Panc1 (cell line): ENCODE data around the gene NECAB2. TPM values are rescaled to one million over a fixed set of nuclear protein-coding genes. Genes with fewer than 3 reads are reported as not detected.

ENCODE experiments used
- ATAC-seq: fragments of 200-7000 bp; cut with Tn5 transposase; 2 replicates; pipeline ENCODE4 v1.9.1; 2020; ENCODE audit warnings: mild to moderate bottlenecking, moderate library complexity
- BruUV-seq: library from RNA; stranded (reverse); fragments of 400-500 nt; replicated peaks from 2 replicates; lab custom pipeline; 2021; lab: Mats Ljungman, UMichigan
- CTCF ChIA-PET: fragments of 300-600 bp; sonication (Branson Sonifier 250); formaldehyde crosslinking; loops from one replicate; lab custom pipeline; 2022; ENCODE audit warnings: antibody characterized with exemption; lab: Charles Lee
- POLR2A ChIA-PET: fragments of 300-600 bp; sonication (Branson Sonifier 250); formaldehyde crosslinking; loops from one replicate; lab custom pipeline; 2022; ENCODE audit warnings: antibody characterized with exemption; lab: Charles Lee
- DNase-seq: peaks from one replicate; pipeline ENCODE4 v3.0.0-alpha.2; 2010; ENCODE audit warnings: low read depth, low spot score
- H3K27ac ChIP-seq: 2 replicates; pipeline ENCODE4 v1.5.1; 2011; ENCODE audit warnings: mild to moderate bottlenecking, low read length, inconsistent platforms
- H3K27me3 ChIP-seq: fragments of 200-500 bp; sonication (Bioruptor generic); 2 replicates; pipeline ENCODE4 v1.6.0; 2014; ENCODE audit warnings: low read length, inconsistent platforms; ENCODE audit not compliant: control insufficient read depth, insufficient read depth
- H3K36me3 ChIP-seq: fragments of 200-500 bp; sonication (Bioruptor generic); 2 replicates; pipeline ENCODE4 v1.5.1; 2014; ENCODE audit warnings: inconsistent platforms, mild to moderate bottlenecking, low read length, moderate library complexity; ENCODE audit not compliant: control insufficient read depth, insufficient read depth
- H3K4me1 ChIP-seq: 2 replicates; pipeline ENCODE4 v1.5.1; 2011; ENCODE audit warnings: inconsistent platforms, mild to moderate bottlenecking, low read length, moderate library complexity; ENCODE audit not compliant: control insufficient read depth, insufficient read depth
- H3K4me3 ChIP-seq, 2 experiments: 2 replicates each; pipeline ENCODE4 v1.5.1; 2011 to 2012; ENCODE audit warnings: low read depth in 2 of 2, low read length in 2 of 2, mild to moderate bottlenecking in 2 of 2, inconsistent platforms in 1 of 2, moderate library complexity in 1 of 2
- H3K9me3 ChIP-seq: fragments of 200-500 bp; sonication (Bioruptor generic); 2 replicates; pipeline ENCODE4 v1.5.1; 2014; ENCODE audit warnings: low read depth, mild to moderate bottlenecking, inconsistent platforms, low read length, moderate library complexity; ENCODE audit not compliant: control insufficient read depth, insufficient read depth
- CTCF ChIP-seq: fragments of 450-650 bp; IDR thresholded peaks from 2 replicates; pipeline ENCODE4 v1.5.1; 2017; ENCODE audit warnings: mild to moderate bottlenecking
- POLR2AphosphoS5 ChIP-seq: IDR thresholded peaks from 2 replicates; pipeline ENCODE4 v1.6.1; 2012; ENCODE audit warnings: mild to moderate bottlenecking, low read depth, low read length, moderate library complexity
- SIN3A ChIP-seq: IDR thresholded peaks from 2 replicates; pipeline ENCODE4 v1.6.1; 2012; ENCODE audit warnings: low read depth, mild to moderate bottlenecking, low read length, moderate library complexity, borderline replicate concordance; ENCODE audit not compliant: insufficient read depth
- TCF7L2 ChIP-seq: IDR thresholded peaks from 2 replicates; pipeline ENCODE4 v1.6.1; 2011; ENCODE audit warnings: mild to moderate bottlenecking, low read depth, low read length, inconsistent platforms
- in situ Hi-C: cut with HindIII; loops from 2 replicates; pipeline ENCODE4 v1.10.0; 2016; ENCODE audit warnings: low sequenced_read_pairs, low pct_unique_long_range_greater_than_20kb
- intact Hi-C: fragments of 100-400 bp; cut with micrococcal nuclease; formaldehyde crosslinking; loops from one replicate; pipeline ENCODE4 v1.10.0; 2022; ENCODE audit not compliant: unreplicated experiment
- total RNA-seq: library from RNA; stranded (reverse); gene quantifications from one replicate; pipeline ENCODE4 v1.2.1, GENCODE V29; 2021; ENCODE audit not compliant: unreplicated experiment
- TF ChIP-seq, protein P1 (sequence below), 2 experiments: IDR thresholded peaks; 2 replicates each; pipeline ENCODE4 v1.6.1; 2011 to 2012; ENCODE audit warnings: low read depth in 2 of 2, control low read depth in 1 of 2, low read length in 1 of 2, mild to moderate bottlenecking in 1 of 2, moderate library complexity in 1 of 2; ENCODE audit not compliant: insufficient read depth in 1 of 2

NECAB2 gene
- total RNA-seq, 1 experiment from 2014 or later = 0.33 TPM

DNA sequence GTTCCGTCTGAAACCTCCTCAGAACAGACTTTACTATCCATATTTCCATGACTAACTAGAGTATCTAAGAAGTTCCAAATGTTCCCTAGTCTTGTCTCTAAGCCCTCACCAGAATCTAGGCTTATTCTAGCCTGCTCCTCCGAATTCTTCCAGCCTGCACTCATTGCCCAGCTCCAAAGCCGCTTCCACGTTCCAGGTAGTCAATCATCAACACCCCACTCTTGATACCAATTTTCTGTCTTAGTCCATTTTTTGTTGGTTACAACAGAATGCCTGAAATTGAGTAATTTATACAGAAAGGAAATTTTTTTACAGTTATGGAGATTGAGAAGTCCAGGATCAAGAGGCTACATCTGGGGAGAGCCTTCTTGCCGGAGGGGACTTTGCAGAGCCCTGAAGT lies 53.4 kb downstream of the NECAB2 start:
- in situ Hi-C loops = no loop called here
- Histone ChIP-seq H3K4me1 (no peaks in the 10 kb centered on the region), H3K27me3 (no peaks in the 10 kb centered on the region), H3K4me3 (no peak overlapping the region), H3K27ac (no peak overlapping the region), H3K36me3 (no peaks in the 10 kb centered on the region), H3K9me3 (no peaks in the 10 kb centered on the region)
- no peak for ATAC-seq
- BruUV-seq = no TSS peak
- intact Hi-C loops = no loop called here
- ChIA-PET POLR2A (no interaction called here), CTCF (no interaction called here)
- no peak for DNase-seq
- no peak for TF ChIP-seq TCF7L2
- TF ChIP-seq, protein P1, sequence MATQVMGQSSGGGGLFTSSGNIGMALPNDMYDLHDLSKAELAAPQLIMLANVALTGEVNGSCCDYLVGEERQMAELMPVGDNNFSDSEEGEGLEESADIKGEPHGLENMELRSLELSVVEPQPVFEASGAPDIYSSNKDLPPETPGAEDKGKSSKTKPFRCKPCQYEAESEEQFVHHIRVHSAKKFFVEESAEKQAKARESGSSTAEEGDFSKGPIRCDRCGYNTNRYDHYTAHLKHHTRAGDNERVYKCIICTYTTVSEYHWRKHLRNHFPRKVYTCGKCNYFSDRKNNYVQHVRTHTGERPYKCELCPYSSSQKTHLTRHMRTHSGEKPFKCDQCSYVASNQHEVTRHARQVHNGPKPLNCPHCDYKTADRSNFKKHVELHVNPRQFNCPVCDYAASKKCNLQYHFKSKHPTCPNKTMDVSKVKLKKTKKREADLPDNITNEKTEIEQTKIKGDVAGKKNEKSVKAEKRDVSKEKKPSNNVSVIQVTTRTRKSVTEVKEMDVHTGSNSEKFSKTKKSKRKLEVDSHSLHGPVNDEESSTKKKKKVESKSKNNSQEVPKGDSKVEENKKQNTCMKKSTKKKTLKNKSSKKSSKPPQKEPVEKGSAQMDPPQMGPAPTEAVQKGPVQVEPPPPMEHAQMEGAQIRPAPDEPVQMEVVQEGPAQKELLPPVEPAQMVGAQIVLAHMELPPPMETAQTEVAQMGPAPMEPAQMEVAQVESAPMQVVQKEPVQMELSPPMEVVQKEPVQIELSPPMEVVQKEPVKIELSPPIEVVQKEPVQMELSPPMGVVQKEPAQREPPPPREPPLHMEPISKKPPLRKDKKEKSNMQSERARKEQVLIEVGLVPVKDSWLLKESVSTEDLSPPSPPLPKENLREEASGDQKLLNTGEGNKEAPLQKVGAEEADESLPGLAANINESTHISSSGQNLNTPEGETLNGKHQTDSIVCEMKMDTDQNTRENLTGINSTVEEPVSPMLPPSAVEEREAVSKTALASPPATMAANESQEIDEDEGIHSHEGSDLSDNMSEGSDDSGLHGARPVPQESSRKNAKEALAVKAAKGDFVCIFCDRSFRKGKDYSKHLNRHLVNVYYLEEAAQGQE (IDR thresholded peaks at IDR 0.05; ENCODE audit: insufficient read depth in 1 of 2, low read depth in 2 of 2, low read length in 1 of 2) = no peak
- TF ChIP-seq POLR2AphosphoS5 = no peak
- no peak for TF ChIP-seq SIN3A
- no peak for TF ChIP-seq CTCF

- no peak overlapping the region for H3K4me3 ChIP-seq
- BruUV-seq = no TSS peak
- DNase-seq (no peak), ATAC-seq (no peak)
- ChIA-PET CTCF (no interaction called here), POLR2A (no interaction called here)
- intact Hi-C loops (no loop called here), in situ Hi-C loops (no loop called here)
- H3K36me3 ChIP-seq = no peaks in the 10 kb centered on the region
- H3K9me3 ChIP-seq = no peaks in the 10 kb centered on the region
- no peaks in the 10 kb centered on the region for H3K27me3 ChIP-seq
- H3K27ac ChIP-seq = no peak overlapping the region
- no peaks in the 10 kb centered on the region for H3K4me1 ChIP-seq
- no peak for TF ChIP-seq TCF7L2
- TF ChIP-seq, protein P1 (IDR thresholded peaks at IDR 0.05; ENCODE audit: insufficient read depth in 1 of 2, low read depth in 2 of 2, low read length in 1 of 2) = no peak
- no peak for TF ChIP-seq CTCF
- no peak for TF ChIP-seq POLR2AphosphoS5
- TF ChIP-seq SIN3A = no peak
Observed at GRCh38 chr16:84022644-84023043, 54.6 kb downstream of the NECAB2 start.
